ENCODE results near the gene SPAG16. TPM values are rescaled to one million over a fixed set of nuclear protein-coding genes. Genes with fewer than 3 reads are reported as not detected.

The SPAG16 gene
- total RNA-seq, 2 donors from 2014 or later, result 27.1 to 29.2 TPM

DNA sequence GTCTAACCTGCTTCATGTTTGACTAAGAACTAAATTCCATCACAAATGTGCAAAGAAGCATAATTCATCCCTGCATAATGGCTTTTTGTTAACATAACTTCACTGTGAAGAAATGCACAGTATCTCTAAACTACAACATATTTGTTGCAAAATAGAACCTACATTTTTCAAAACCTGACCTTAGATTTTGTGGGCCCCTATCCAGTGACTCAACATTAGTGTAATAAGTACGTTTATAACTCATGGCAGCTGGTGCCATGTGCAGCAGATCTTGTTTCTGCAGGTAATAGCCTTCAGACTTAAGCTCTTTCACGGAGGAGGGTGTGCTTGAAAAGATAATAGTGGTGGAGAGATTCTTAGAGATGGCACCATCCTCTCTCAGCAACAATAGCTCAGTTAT, 1098.0 kb downstream of the SPAG16 start:
- intact Hi-C loops (cut with DNase I), result no loop called here
- Histone ChIP-seq H3K36me3 (no peaks in the 10 kb centered on the region), H3K27ac (no peak overlapping the region), H3K27me3 (replicated peaks; ENCODE audit: insufficient read depth) (no peaks in the 10 kb centered on the region), H3K9me3 (no peaks in the 10 kb centered on the region), H3K4me3 (no peak overlapping the region), H3K4me1 (replicated peaks) (peaks cover 8% of the 10 kb centered on the region)
- no peak for TF ChIP-seq POLR2AphosphoS5 (IDR thresholded peaks at IDR 0.05)
- TF ChIP-seq POLR2A (IDR thresholded peaks at IDR 0.05), result no peak
- TF ChIP-seq, protein P1, sequence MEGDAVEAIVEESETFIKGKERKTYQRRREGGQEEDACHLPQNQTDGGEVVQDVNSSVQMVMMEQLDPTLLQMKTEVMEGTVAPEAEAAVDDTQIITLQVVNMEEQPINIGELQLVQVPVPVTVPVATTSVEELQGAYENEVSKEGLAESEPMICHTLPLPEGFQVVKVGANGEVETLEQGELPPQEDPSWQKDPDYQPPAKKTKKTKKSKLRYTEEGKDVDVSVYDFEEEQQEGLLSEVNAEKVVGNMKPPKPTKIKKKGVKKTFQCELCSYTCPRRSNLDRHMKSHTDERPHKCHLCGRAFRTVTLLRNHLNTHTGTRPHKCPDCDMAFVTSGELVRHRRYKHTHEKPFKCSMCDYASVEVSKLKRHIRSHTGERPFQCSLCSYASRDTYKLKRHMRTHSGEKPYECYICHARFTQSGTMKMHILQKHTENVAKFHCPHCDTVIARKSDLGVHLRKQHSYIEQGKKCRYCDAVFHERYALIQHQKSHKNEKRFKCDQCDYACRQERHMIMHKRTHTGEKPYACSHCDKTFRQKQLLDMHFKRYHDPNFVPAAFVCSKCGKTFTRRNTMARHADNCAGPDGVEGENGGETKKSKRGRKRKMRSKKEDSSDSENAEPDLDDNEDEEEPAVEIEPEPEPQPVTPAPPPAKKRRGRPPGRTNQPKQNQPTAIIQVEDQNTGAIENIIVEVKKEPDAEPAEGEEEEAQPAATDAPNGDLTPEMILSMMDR (IDR thresholded peaks at IDR 0.05), result no peak
- WGBS, result 47% methylated on average over 2 of the region's 2 CpGs
- no peak for DNase-seq (ENCODE audit: low spot score)

DNA sequence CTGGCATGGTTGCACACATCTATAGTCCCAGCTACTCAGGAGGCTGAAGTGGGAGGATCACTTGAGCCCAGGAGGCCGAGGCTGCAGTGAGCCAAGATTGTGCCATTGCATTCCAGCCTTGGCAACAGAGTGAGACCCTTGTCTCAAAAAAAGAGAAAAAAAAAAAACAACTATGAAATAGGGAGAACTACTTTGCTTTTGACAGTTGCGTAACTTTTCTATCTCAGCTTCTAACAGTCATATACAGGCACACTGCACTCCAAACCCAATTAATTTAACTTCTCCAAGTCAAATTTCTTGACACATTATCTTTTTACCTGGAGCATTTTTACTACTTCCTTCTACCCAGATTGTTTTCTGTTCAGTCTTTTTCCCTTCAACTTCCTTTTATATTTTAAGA, 1102.5 kb downstream of the SPAG16 start:
- Histone ChIP-seq H3K9me3 (no peaks in the 10 kb centered on the region), H3K27me3 (replicated peaks; ENCODE audit: insufficient read depth) (no peaks in the 10 kb centered on the region), H3K27ac (no peak overlapping the region), H3K36me3 (no peaks in the 10 kb centered on the region), H3K4me3 (no peak overlapping the region), H3K4me1 (replicated peaks) (no peaks in the 10 kb centered on the region)
- TF ChIP-seq POLR2A (IDR thresholded peaks at IDR 0.05), result no peak
- TF ChIP-seq, protein P1 (IDR thresholded peaks at IDR 0.05), result no peak
- no peak for TF ChIP-seq POLR2AphosphoS5 (IDR thresholded peaks at IDR 0.05)
- intact Hi-C loops (cut with DNase I), result no loop called here
- DNase-seq (ENCODE audit: low spot score), result no peak
- 96% methylated on average over 2 of the region's 2 CpGs for WGBS

DNA sequence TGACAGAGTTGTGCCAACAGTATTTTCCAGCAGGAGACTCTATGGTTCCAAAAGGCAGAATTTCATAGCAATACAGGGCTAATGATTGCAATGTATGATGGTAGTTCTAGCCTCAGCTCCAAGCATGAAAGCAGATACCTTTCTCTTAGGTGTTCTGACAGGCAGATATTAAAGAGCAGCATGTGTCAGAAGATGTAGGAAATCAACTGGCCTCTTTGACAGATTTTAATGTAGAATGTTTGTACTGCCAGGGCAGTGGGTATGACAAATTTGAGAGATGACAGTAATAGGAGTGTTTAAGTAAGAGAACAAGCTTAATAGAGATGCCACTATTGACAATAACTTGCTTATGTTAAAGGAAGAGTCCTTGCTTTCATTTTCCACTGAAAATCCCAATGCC, 1105.1 kb downstream of the SPAG16 start:
- no peak for DNase-seq (ENCODE audit: low spot score)
- H3K27me3 ChIP-seq (replicated peaks; ENCODE audit: insufficient read depth), result no peaks in the 10 kb centered on the region
- H3K4me3 ChIP-seq, result no peak overlapping the region
- H3K9me3 ChIP-seq, result no peaks in the 10 kb centered on the region
- intact Hi-C loops (cut with DNase I), result no loop called here
- TF ChIP-seq POLR2A (IDR thresholded peaks at IDR 0.05), result no peak
- TF ChIP-seq, protein P1 (IDR thresholded peaks at IDR 0.05), result no peak
- TF ChIP-seq POLR2AphosphoS5 (IDR thresholded peaks at IDR 0.05), result no peak
- no peaks in the 10 kb centered on the region for H3K36me3 ChIP-seq
- no peak overlapping the region for H3K27ac ChIP-seq
- H3K4me1 ChIP-seq (replicated peaks), result no peaks in the 10 kb centered on the region

DNA sequence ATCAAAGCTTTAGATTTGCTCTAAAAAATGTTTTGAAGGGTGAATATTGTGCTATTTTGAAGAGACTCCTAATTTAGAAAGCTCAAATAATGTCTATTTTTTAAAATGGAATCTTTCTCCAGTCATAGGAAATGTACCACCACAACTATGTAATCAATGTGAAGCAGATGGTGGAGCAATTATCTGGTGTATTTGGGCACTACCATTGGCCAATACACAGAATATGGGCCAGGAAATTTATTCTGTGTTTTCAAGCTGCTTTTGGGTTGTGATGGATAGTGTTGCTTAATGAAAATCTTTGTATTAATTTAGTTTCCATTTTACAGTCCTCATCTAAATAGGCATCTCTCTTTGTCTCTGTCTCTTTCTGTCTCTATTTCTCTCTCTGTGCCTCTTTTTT, 1109.5 kb downstream of the SPAG16 start:
- H3K9me3 ChIP-seq, result no peaks in the 10 kb centered on the region
- intact Hi-C loops (cut with DNase I), result no loop called here
- H3K4me1 ChIP-seq (replicated peaks), result no peaks in the 10 kb centered on the region
- TF ChIP-seq, protein P1 (IDR thresholded peaks at IDR 0.05), result no peak
- TF ChIP-seq POLR2AphosphoS5 (IDR thresholded peaks at IDR 0.05) (no peak), POLR2A (IDR thresholded peaks at IDR 0.05) (no peak)
- no peak for DNase-seq (ENCODE audit: low spot score)
- no peaks in the 10 kb centered on the region for H3K36me3 ChIP-seq
- H3K4me3 ChIP-seq, result no peak overlapping the region
- no peak overlapping the region for H3K27ac ChIP-seq
- no peaks in the 10 kb centered on the region for H3K27me3 ChIP-seq (replicated peaks; ENCODE audit: insufficient read depth)

DNA sequence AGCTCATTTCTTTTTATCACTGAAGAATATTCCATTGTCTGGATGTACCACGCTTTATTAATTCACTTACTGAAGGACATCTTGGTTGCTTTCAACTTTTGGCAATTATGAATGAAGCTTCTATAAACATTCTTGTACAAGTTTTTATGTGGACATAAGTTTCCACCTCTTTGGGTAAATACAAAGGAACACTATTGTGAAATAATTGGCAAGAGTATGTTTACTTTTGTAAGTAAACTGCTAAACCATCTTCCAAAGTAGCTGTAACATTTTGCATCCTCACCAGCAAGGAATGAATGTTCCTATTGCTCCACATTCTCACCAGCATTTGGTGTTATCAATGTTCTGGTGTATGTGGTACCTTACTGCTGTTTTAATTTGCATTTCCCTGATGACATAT, 1110.8 kb downstream of the SPAG16 start:
- WGBS, result 36% methylated on average over 1 of the region's 1 CpG
- peak; percentile 12 for DNase-seq (ENCODE audit: low spot score)
- TF ChIP-seq POLR2A (IDR thresholded peaks at IDR 0.05), result no peak
- TF ChIP-seq, protein P1 (IDR thresholded peaks at IDR 0.05), result no peak
- peak; percentile 92 for TF ChIP-seq POLR2AphosphoS5 (IDR thresholded peaks at IDR 0.05)
- Histone ChIP-seq H3K36me3 (no peaks in the 10 kb centered on the region), H3K4me3 (no peak overlapping the region), H3K27ac (peak overlapping the region in 1 of 2 donors; percentile 5), H3K27me3 (replicated peaks; ENCODE audit: insufficient read depth) (no peaks in the 10 kb centered on the region), H3K9me3 (no peaks in the 10 kb centered on the region), H3K4me1 (replicated peaks) (no peaks in the 10 kb centered on the region)
- intact Hi-C loops (cut with DNase I), result no loop called here

Data from prostate gland (tissue), 2 donors.